Epithelial cell of proximal tubule (primary cell): ENCODE data around the gene ABHD14A. TPM values are rescaled to one million over a fixed set of nuclear protein-coding genes. Genes with fewer than 3 reads are reported as not detected.

Experiments used
- DNase-seq: peaks from one replicate; pipeline ENCODE4 v3.0.0-alpha.2; 2011; ENCODE audit warnings: low read depth
- H3K4me3 ChIP-seq: 2 replicates; pipeline ENCODE4 v1.5.1; 2011; ENCODE audit warnings: low read depth, mild to moderate bottlenecking, low read length
- total RNA-seq: library from RNA; depleted of rRNA; stranded (reverse); fragments of >200 nt; gene quantifications from 2 replicates; pipeline ENCODE4 v1.2.3, GENCODE V29; 2015
- TF ChIP-seq, protein P1 (sequence below): conservative IDR thresholded peaks from 2 replicates; pipeline ENCODE4 v1.5.1; 2012; ENCODE audit warnings: low read depth, mild to moderate bottlenecking, low read length

ABHD14A gene
- total RNA-seq, 1 donor from 2014 or later: 13.8 TPM

DNA sequence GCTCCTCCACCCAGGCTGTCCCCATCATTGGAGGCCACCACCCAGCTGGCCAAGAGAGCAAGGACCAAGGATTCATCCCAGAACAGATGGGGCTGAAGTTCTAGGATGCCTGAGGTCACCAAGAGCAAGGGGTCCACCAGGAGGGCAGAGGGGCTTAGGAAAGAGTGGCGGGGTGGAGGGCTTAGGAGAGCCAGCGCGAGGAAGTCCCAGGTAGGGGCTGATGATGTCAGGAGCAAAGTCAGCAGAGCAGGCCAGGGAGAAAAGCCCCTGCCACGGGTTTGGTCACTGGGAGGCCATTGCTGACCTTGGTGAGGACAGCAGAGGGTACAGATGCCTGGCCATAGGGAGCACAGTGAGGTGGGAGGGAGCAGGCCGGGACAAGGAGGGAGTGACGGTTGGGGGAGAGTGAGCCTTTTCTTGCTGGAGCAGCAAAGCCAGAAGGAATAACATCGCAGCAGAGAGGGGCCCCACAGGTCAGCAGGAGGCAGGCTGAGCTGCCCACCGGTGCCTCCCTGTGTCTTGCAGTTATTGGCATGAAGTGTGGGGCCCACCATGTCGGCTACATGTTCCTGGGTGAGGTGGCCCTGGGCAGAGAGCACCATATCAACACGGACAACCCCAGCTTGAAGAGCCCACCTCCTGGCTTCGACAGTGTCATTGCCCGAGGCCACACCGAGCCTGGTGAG is 27.5 kb upstream of the ABHD14A start:
- no peak for DNase-seq
- no peak overlapping the region for H3K4me3 ChIP-seq
- TF ChIP-seq, protein P1, sequence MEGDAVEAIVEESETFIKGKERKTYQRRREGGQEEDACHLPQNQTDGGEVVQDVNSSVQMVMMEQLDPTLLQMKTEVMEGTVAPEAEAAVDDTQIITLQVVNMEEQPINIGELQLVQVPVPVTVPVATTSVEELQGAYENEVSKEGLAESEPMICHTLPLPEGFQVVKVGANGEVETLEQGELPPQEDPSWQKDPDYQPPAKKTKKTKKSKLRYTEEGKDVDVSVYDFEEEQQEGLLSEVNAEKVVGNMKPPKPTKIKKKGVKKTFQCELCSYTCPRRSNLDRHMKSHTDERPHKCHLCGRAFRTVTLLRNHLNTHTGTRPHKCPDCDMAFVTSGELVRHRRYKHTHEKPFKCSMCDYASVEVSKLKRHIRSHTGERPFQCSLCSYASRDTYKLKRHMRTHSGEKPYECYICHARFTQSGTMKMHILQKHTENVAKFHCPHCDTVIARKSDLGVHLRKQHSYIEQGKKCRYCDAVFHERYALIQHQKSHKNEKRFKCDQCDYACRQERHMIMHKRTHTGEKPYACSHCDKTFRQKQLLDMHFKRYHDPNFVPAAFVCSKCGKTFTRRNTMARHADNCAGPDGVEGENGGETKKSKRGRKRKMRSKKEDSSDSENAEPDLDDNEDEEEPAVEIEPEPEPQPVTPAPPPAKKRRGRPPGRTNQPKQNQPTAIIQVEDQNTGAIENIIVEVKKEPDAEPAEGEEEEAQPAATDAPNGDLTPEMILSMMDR: no peak

DNA sequence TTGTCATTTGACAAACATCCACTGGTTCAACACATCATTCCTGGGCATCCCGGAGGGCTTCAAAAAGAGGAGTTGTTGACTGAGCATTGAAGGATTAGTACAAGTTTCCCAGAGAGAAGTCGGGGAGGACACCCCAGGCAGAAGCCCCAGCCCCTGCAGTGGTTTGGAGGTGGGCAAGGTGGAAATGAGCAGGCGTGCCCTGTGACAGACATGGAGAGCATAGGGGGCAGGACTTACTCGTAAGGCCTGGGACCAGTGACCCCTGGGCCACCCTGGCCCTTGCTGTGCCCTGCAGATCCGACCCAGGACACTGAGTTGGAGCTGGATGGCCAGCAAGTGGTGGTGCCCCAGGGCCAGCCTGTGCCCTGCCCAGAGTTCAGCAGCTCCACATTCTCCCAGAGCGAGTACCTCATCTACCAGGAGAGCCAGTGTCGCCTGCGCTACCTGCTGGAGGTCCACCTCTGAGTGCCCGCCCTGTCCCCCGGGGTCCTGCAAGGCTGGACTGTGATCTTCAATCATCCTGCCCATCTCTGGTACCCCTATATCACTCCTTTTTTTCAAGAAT is 26.8 kb upstream of the ABHD14A start:
- no peak overlapping the region for H3K4me3 ChIP-seq
- TF ChIP-seq, protein P1: no peak
- no peak for DNase-seq

DNA sequence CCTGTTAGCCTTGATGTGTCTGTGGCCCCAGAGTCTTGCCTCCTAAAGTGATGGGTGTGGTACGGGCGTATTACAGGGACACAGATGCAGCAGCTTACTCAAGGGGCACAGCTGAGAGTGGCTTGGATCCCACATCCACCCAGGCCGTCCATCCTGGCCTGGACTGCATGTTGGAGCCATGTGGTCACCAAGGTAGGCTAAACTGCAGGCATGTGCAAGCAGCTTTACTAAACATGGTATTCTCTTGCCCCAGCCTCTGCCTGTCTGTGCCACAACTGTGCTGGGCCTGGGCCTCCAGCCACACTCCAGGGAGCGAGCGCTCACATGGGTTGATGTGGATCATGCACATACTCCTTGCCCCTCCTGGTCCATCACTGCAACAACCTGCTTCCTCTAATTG is 25.7 kb upstream of the ABHD14A start:
- DNase-seq: no peak
- no peak overlapping the region for H3K4me3 ChIP-seq
- TF ChIP-seq, protein P1: no peak

DNA sequence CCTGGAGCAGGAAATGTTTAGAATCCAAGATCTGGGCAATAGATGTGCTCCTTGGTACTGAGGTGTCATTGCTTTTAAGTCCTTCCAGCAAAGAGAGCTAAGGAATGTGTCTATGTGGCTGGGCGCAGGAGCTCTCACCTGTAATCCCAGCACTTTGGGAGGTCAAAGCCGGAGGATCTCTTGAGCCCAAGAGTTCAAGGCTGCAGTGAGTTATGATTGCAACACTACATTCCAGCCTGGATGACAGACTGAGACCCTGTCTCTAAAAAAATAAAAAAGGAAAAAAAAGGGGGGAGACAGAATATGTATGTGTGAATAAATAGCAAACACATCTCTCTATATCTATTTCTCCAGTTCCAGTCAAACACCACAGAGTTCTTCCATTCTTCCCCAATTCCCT is 24.0 kb upstream of the ABHD14A start:
- no peak for DNase-seq
- TF ChIP-seq, protein P1: no peak
- no peak overlapping the region for H3K4me3 ChIP-seq

DNA sequence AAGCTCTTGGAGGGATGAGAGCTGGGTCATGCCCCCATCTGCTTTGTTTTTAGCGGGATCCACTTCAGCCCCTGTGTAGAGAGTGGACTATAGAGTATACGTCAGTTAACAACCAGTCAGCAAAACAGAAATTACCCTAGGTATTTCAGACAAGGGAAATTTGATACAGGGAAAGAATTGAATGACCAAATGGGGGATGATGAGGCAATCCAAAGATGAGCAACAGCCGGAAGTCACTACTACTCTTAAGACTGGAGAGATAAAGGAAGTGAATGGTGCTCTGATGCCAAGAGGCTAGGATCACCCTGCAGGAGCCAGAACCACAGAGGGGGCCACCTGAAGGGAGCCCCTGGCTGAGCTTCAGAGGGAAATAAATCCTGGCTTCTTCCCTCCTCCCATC is 21.4 kb upstream of the ABHD14A start:
- no peak overlapping the region for H3K4me3 ChIP-seq
- TF ChIP-seq, protein P1: no peak
- DNase-seq: no peak

DNA sequence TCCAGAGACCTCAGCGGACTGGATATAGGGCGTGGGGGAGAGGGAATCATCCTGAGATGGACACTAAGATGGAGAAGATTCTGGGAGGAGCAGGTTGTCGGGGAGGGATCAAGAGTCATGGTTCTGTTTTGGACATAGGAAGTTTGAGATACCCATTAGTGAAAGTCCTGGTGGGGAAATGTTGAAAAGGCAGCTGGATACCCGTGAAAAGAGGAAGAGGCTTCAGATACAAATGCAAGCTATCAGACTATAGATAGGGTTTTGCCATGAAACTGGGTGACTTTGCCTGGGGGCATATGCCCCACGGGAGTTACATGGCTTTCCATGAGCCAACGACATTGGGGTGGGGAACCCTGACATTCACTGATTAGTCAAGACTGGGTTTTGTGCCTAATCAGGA is 20.8 kb upstream of the ABHD14A start:
- no peak for DNase-seq

DNA sequence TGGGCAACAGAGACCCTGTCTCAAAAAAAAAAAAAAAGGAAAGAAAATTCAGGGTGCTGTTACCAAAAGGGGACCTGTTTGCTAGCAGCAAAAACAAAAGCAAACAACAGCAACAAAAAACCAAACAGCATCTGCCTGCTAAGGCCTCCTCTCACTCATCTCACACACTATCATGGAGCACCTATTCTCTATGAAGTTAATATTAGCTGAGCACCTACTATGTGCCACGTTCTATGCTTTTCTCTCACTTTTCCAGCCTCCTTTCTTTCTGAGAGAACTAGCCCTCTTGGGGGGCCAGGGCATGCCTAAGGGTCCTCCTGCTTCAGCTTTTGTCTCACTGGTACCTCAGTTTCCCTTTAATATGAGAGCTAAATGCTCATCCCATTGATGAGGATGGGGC is 20.2 kb upstream of the ABHD14A start:
- no peak overlapping the region for H3K4me3 ChIP-seq
- TF ChIP-seq, protein P1: no peak
- DNase-seq: no peak

More for the DNA sequence above, 20.8 kb upstream of the ABHD14A start:
- TF ChIP-seq, protein P1: no peak
- no peak overlapping the region for H3K4me3 ChIP-seq
